ENCODE measurements around the gene SEPSECS.

- TF ChIP-seq, protein P1, sequence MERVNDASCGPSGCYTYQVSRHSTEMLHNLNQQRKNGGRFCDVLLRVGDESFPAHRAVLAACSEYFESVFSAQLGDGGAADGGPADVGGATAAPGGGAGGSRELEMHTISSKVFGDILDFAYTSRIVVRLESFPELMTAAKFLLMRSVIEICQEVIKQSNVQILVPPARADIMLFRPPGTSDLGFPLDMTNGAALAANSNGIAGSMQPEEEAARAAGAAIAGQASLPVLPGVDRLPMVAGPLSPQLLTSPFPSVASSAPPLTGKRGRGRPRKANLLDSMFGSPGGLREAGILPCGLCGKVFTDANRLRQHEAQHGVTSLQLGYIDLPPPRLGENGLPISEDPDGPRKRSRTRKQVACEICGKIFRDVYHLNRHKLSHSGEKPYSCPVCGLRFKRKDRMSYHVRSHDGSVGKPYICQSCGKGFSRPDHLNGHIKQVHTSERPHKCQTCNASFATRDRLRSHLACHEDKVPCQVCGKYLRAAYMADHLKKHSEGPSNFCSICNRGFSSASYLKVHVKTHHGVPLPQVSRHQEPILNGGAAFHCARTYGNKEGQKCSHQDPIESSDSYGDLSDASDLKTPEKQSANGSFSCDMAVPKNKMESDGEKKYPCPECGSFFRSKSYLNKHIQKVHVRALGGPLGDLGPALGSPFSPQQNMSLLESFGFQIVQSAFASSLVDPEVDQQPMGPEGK (CRISPR knock-in tag; IDR thresholded peaks at IDR 0.05; ENCODE audit: borderline replicate concordance), result no peak
- TF ChIP-seq OSR1 (CRISPR knock-in tag; IDR thresholded peaks at IDR 0.05), result no peak
- TF ChIP-seq POU6F1 (CRISPR knock-in tag; IDR thresholded peaks at IDR 0.05; ENCODE audit: borderline replicate concordance, low read depth), result no peak
- TF ChIP-seq BACH2 (CRISPR knock-in tag; IDR thresholded peaks at IDR 0.05; ENCODE audit: borderline replicate concordance), result no peak
- no peak for TF ChIP-seq ZNF70 (CRISPR knock-in tag; IDR thresholded peaks at IDR 0.05)
- no peak for TF ChIP-seq ZFP30 (CRISPR knock-in tag; IDR thresholded peaks at IDR 0.05)
- TF ChIP-seq ZC3H10 (CRISPR knock-in tag; IDR thresholded peaks at IDR 0.05), result no peak
- no peak for TF ChIP-seq ZNF8 (CRISPR knock-in tag; IDR thresholded peaks at IDR 0.05)
- TF ChIP-seq ZFP3 (CRISPR knock-in tag; IDR thresholded peaks at IDR 0.05), result no peak
- no peak for TF ChIP-seq TCF4 (CRISPR knock-in tag; IDR thresholded peaks at IDR 0.05; ENCODE audit: borderline replicate concordance)
- TF ChIP-seq, protein P2, sequence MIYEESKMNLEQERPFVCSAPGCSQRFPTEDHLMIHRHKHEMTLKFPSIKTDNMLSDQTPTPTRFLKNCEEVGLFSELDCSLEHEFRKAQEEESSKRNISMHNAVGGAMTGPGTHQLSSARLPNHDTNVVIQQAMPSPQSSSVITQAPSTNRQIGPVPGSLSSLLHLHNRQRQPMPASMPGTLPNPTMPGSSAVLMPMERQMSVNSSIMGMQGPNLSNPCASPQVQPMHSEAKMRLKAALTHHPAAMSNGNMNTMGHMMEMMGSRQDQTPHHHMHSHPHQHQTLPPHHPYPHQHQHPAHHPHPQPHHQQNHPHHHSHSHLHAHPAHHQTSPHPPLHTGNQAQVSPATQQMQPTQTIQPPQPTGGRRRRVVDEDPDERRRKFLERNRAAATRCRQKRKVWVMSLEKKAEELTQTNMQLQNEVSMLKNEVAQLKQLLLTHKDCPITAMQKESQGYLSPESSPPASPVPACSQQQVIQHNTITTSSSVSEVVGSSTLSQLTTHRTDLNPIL (CRISPR knock-in tag; IDR thresholded peaks at IDR 0.05; ENCODE audit: low read depth), result no peak
- TF ChIP-seq ISL1 (CRISPR knock-in tag; IDR thresholded peaks at IDR 0.05), result no peak
- no peak for TF ChIP-seq CSRNP3 (CRISPR knock-in tag; IDR thresholded peaks at IDR 0.05)
Measured at GRCh38 chr4:25160714-25161592, 704 bp upstream of the SEPSECS start.
